ENCODE data around the gene TNNI3K. TPM values are rescaled to one million over a fixed set of nuclear protein-coding genes. Genes with fewer than 3 reads are reported as not detected.
A peak's percentile ranks its signal among the peaks of the same experiment; 100 is the strongest.

The TNNI3K gene
- total and polyA plus RNA-seq, 10 of the 15 experiments (the other 5 are each of a cell fraction or from before 2014, with no cell fraction given), result 0.14 to 1.6 (median 0.44) TPM; not detected in 4

DNA sequence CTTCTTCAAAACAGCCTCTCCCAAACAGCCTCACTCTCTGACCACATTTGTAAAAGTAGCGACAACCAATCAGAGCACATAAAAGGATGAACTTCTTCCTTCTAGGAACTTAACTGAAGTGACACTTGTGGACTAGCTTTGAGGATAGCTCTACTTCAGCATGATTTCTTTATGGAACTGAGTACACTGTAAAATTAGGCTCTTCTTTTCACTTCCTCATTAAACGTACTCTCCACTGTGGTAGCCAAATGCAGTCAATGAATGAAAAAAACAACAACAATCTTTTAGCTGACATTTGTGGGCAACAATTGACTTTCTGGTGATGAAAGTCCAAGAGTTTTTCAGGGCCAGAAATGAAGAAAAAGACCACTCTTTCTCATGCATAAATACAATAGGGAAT lies 267.7 kb downstream of the TNNI3K start:
- Histone ChIP-seq H3K27me3 (replicated peaks in 1 of 2; ENCODE audit: control insufficient read depth in 2 of 2, insufficient read depth in 2 of 2, low read length in 1 of 2) (no peaks in the 10 kb centered on the region), H3K4me2 (ENCODE audit: control insufficient read depth, insufficient read depth) (no peak overlapping the region), H3K9ac (ENCODE audit: control insufficient read depth, insufficient read depth, low read length) (no peak overlapping the region), H3K4me1 (ENCODE audit: control insufficient read depth, insufficient read depth, low read length) (no peaks in the 10 kb centered on the region), H3K4me3 (no peak overlapping the region), H2AFZ (ENCODE audit: control insufficient read depth, low read depth, low read length) (no peak overlapping the region), H3K36me3 (ENCODE audit: control insufficient read depth in 2 of 2, insufficient read depth in 2 of 2, low read length in 1 of 2) (no peaks in the 10 kb centered on the region), H3K27ac (ENCODE audit: control insufficient read depth, insufficient read depth) (no peak overlapping the region), H4K20me1 (ENCODE audit: control insufficient read depth, insufficient read depth) (no peaks in the 10 kb centered on the region), H3K79me2 (ENCODE audit: control insufficient read depth, insufficient read depth, low read length) (no peaks in the 10 kb centered on the region), H3K9me3 (replicated peaks; ENCODE audit: control insufficient read depth, insufficient read depth, low read length) (no peaks in the 10 kb centered on the region)
- CTCF ChIA-PET, result interaction anchor here (0.9 to 7.1 kb wide), 20 partner anchors 8 to 663 kb away, joined by 3 to 61 read pairs (median 4); partner anchors contain the start of genes CRYZ and TYW3
- TF ChIP-seq RAD21 (IDR thresholded peaks at IDR 0.05; ENCODE audit: insufficient read depth, low read depth, low read length) (no peak), SPI1 (IDR thresholded peaks at IDR 0.05; ENCODE audit: borderline replicate concordance, insufficient read depth, low read depth, low read length) (peak; percentile 58; the same call in 1 of the 2 replicates), ZBTB33 (IDR thresholded peaks at IDR 0.05) (no peak)
- no TSS peak for BruUV-seq (replicated peaks)
- SMC1A ChIA-PET (ENCODE audit: uncharacterized antibody, unreplicated experiment), result interaction anchor here (0.9 to 2.3 kb wide), 14 partner anchors 9 to 699 kb away, joined by 3 to 18 read pairs (median 4); partner anchors contain the start of genes CRYZ, LRRC53 and TYW3
- intact Hi-C loops (cut with micrococcal nuclease; ENCODE audit: unreplicated experiment) (loop anchor here (5.0 to 10.0 kb wide), 3 partner anchors 184 to 658 kb away; partner anchors contain the start of genes CRYZ and TYW3), in situ Hi-C loops (cut with MboI) (no loop called here)
- no peak for FAIRE-seq
- POLR2A ChIA-PET, result interaction anchor here (0.6 kb wide), 1 partner anchor 604 kb away, joined by 3 read pairs; no protein-coding TSS in a partner anchor
- ATAC-seq, result peak; percentile 52; the same call in 1 of the 3 replicates
- WGBS (ENCODE audit: insufficient coverage, insufficient replicate concordance, low lambda C conversion rate, missing lambda C conversion rate), result 43% methylated on average over 2 of the region's 2 CpGs
- DNase-seq (ENCODE audit: low read depth, low spot score), result no peak
- RAD21 ChIA-PET (ENCODE audit: unreplicated experiment), result interaction anchor here (1.4 to 2.3 kb wide), 3 partner anchors 187 to 231 kb away, joined by 3 to 8 read pairs (median 7); no protein-coding TSS in a partner anchor

Data from GM12878 (cell line).